ENCODE measurements around the gene CTIF.

The CTIF gene

DNA sequence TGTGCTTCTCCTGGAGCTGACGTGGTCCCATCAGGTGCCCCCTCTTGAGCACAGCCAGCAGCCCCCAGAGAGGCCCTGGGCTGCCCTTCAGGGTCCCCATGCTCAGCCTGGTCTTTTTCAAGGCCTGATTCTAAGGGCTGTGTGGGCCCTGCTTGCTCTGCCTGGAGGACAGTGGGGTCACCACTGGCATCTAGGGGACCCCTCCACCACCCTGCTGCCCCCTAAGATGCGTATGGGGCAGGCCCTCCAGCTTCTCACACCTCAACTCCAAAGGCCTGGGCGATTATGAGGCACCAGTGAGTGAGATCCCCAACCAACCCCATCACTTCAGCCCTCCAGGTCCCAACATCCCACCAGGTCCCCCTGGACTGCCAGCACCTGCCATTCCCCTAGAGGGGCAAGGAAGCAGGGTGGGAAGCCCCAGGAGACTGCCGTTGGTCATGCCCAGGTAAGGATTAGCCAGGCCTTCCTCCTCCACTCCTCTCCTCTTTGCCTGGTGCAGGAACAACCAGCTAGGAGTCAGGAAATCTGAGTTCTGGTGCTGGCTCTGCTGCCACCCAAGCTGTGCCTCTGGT, 297.5 kb downstream of the CTIF start:
- no peak overlapping the region for H2AFZ ChIP-seq (ENCODE audit: low read length)
- H3K4me3 ChIP-seq (ENCODE audit: low read length) = no peak overlapping the region
- no peak for DNase-seq
- H3K9me2 ChIP-seq (replicated peaks; ENCODE audit: insufficient read depth, low read length) = no peaks in the 10 kb centered on the region
- no peaks in the 10 kb centered on the region for H4K20me1 ChIP-seq (ENCODE audit: insufficient read depth, low read length)
- H3K9me3 ChIP-seq (replicated peaks; ENCODE audit: insufficient read depth, low read length) = no peaks in the 10 kb centered on the region
- peaks cover 15% of the 10 kb centered on the region for H3F3A ChIP-seq (ENCODE audit: insufficient read depth, low read length)
- peaks cover 15% of the 10 kb centered on the region for H3K79me2 ChIP-seq (ENCODE audit: low read length)
- no peaks in the 10 kb centered on the region for H3K27me3 ChIP-seq (replicated peaks; ENCODE audit: insufficient read depth, low read length)
- no peak overlapping the region for H3K9ac ChIP-seq (ENCODE audit: low read length)
- H3K4me1 ChIP-seq (ENCODE audit: low read length) = peaks cover 29% of the 10 kb centered on the region
- TF ChIP-seq EZH2phosphoT487 (IDR thresholded peaks at IDR 0.05; ENCODE audit: low read length) (no peak), EZH2 (optimal IDR thresholded peaks at IDR 0.05; ENCODE audit: low read depth, low read length) (no peak)
- TF ChIP-seq, protein P1, sequence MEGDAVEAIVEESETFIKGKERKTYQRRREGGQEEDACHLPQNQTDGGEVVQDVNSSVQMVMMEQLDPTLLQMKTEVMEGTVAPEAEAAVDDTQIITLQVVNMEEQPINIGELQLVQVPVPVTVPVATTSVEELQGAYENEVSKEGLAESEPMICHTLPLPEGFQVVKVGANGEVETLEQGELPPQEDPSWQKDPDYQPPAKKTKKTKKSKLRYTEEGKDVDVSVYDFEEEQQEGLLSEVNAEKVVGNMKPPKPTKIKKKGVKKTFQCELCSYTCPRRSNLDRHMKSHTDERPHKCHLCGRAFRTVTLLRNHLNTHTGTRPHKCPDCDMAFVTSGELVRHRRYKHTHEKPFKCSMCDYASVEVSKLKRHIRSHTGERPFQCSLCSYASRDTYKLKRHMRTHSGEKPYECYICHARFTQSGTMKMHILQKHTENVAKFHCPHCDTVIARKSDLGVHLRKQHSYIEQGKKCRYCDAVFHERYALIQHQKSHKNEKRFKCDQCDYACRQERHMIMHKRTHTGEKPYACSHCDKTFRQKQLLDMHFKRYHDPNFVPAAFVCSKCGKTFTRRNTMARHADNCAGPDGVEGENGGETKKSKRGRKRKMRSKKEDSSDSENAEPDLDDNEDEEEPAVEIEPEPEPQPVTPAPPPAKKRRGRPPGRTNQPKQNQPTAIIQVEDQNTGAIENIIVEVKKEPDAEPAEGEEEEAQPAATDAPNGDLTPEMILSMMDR (IDR thresholded peaks at IDR 0.05; ENCODE audit: low read length) = no peak
- H3K4me2 ChIP-seq (ENCODE audit: low read depth, low read length) = no peak overlapping the region
- H3K36me3 ChIP-seq (replicated peaks; ENCODE audit: insufficient read depth, low read length) = no peaks in the 10 kb centered on the region
- H3K27ac ChIP-seq (ENCODE audit: low read length) = no peak overlapping the region

DNA sequence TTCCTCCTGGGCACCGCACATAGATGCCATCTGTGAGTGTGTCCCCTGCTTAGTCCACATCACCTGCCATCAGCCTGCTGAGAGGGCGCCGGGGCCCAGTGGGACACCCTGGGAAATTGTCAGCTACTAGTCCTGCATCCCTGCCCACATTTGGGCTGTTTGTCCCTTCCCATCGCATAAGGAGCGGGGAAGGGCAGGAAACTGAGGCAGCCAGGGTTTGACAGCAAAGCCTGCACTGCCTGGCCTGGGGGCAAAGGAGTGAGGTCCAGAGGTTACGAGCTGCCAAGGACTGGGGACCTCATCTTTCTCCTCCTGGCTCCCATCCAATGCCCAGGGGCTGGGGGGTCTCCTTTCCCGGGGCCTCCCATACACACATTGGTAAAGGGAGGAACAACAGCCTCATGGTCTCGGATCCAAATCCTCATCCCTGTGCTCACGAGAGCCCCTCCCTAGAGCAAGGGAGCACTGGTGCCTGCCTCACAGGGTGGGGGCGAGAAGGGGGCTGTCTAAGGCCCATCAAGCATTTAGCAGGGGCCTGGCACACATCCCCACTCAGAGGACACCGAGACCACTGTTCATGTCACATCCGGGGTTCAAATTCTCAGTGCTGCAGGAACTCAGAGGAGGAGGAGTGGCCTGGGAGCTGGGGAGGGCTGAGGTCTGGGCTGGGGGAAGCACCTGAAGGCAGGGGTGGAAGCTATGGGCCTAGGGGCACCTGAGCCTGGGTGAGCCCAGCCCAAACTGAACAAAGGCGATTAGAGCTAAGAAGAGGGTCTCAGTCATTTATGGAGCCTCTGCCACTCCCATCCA, 298.2 kb downstream of the CTIF start:
- Histone ChIP-seq H3K4me1 (ENCODE audit: low read length) (peaks cover 29% of the 10 kb centered on the region), H3K4me3 (ENCODE audit: low read length) (no peak overlapping the region), H3K36me3 (replicated peaks; ENCODE audit: insufficient read depth, low read length) (no peaks in the 10 kb centered on the region), H3F3A (ENCODE audit: insufficient read depth, low read length) (peaks cover 15% of the 10 kb centered on the region), H3K9me3 (replicated peaks; ENCODE audit: insufficient read depth, low read length) (no peaks in the 10 kb centered on the region), H3K79me2 (ENCODE audit: low read length) (peaks cover 15% of the 10 kb centered on the region), H3K27me3 (replicated peaks; ENCODE audit: insufficient read depth, low read length) (no peaks in the 10 kb centered on the region), H3K27ac (ENCODE audit: low read length) (no peak overlapping the region), H3K9ac (ENCODE audit: low read length) (no peak overlapping the region), H4K20me1 (ENCODE audit: insufficient read depth, low read length) (no peaks in the 10 kb centered on the region), H3K4me2 (ENCODE audit: low read depth, low read length) (no peak overlapping the region), H3K9me2 (replicated peaks; ENCODE audit: insufficient read depth, low read length) (no peaks in the 10 kb centered on the region), H2AFZ (ENCODE audit: low read length) (no peak overlapping the region)
- no peak for TF ChIP-seq EZH2phosphoT487 (IDR thresholded peaks at IDR 0.05; ENCODE audit: low read length)
- no peak for TF ChIP-seq EZH2 (optimal IDR thresholded peaks at IDR 0.05; ENCODE audit: low read depth, low read length)
- TF ChIP-seq, protein P1 (IDR thresholded peaks at IDR 0.05; ENCODE audit: low read length) = no peak
- DNase-seq = no peak

DNA sequence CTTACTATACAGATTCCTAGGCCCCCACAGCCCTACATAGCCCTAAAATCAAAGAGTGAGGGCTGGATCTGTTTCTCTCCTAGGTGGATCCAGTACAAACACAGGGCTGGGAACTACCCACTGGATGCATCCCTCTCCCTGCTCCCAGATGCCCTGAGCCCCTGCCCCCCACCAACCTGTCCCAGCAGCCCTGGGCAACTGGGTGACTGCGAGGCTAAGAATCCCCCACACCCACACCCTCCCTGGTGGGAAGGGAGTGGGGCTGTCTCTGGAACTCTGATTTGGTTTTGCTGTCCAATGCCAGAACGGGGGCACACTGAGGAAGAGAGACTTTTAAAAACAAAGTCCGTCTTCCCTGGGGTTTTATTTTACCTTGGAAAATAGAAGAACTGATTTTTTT, 298.8 kb downstream of the CTIF start:
- Histone ChIP-seq H3K36me3 (replicated peaks; ENCODE audit: insufficient read depth, low read length) (no peaks in the 10 kb centered on the region), H3K27ac (ENCODE audit: low read length) (no peak overlapping the region), H2AFZ (ENCODE audit: low read length) (no peak overlapping the region), H3K4me3 (ENCODE audit: low read length) (no peak overlapping the region), H4K20me1 (ENCODE audit: insufficient read depth, low read length) (no peaks in the 10 kb centered on the region), H3K79me2 (ENCODE audit: low read length) (peaks cover 11% of the 10 kb centered on the region), H3K4me1 (ENCODE audit: low read length) (peaks cover 26% of the 10 kb centered on the region), H3K9ac (ENCODE audit: low read length) (no peak overlapping the region), H3K9me2 (replicated peaks; ENCODE audit: insufficient read depth, low read length) (no peaks in the 10 kb centered on the region), H3F3A (ENCODE audit: insufficient read depth, low read length) (peaks cover 15% of the 10 kb centered on the region), H3K27me3 (replicated peaks; ENCODE audit: insufficient read depth, low read length) (no peaks in the 10 kb centered on the region), H3K9me3 (replicated peaks; ENCODE audit: insufficient read depth, low read length) (no peaks in the 10 kb centered on the region), H3K4me2 (ENCODE audit: low read depth, low read length) (no peak overlapping the region)
- TF ChIP-seq EZH2 (optimal IDR thresholded peaks at IDR 0.05; ENCODE audit: low read depth, low read length) (no peak), EZH2phosphoT487 (IDR thresholded peaks at IDR 0.05; ENCODE audit: low read length) (no peak)
- TF ChIP-seq, protein P1 (IDR thresholded peaks at IDR 0.05; ENCODE audit: low read length) = no peak
- no peak for DNase-seq

Data from MM.1S (cell line).